Spinal cord (tissue), 10 donors: ENCODE data around the gene VTA1. TPM values are rescaled to one million over a fixed set of nuclear protein-coding genes. Genes with fewer than 3 reads are reported as not detected.

Experiments used
- DNase-seq, 6 donors: peaks; one replicate each; pipeline versions ENCODE4 v3.0.0 to v3.0.0-alpha.2; 2013 to 2015; ENCODE audit warnings: low spot score in 6 of 6, low read depth in 4 of 6
- H3K27ac ChIP-seq: one replicate; pipeline ENCODE4 v1.5.1; 2013; ENCODE audit warnings: low read depth, low read length, control low read depth
- H3K27me3 ChIP-seq: one replicate; pipeline ENCODE4 v1.6.1; 2013; ENCODE audit warnings: low read length; ENCODE audit not compliant: control insufficient read depth, insufficient read depth
- H3K36me3 ChIP-seq: one replicate; pipeline ENCODE4 v1.6.1; 2013; ENCODE audit warnings: low read length; ENCODE audit not compliant: control insufficient read depth, insufficient read depth
- H3K4me1 ChIP-seq: one replicate; pipeline ENCODE4 v1.6.1; 2013; ENCODE audit warnings: low read length; ENCODE audit not compliant: control insufficient read depth, insufficient read depth
- H3K4me3 ChIP-seq: one replicate; pipeline ENCODE4 v1.5.1; 2013; ENCODE audit warnings: low read depth, low read length, control low read depth
- H3K9me3 ChIP-seq: one replicate; pipeline ENCODE4 v1.6.1; 2013; ENCODE audit warnings: low read length; ENCODE audit not compliant: control insufficient read depth, insufficient read depth
- WGBS: methylation state at CpG from one replicate; pipeline ENCODE4 v1.1.5; 2013; ENCODE audit warnings: missing lambda C conversion rate; ENCODE audit not compliant: insufficient coverage; 5-methylcytosine and 5-hydroxymethylcytosine counted together
- polyA plus RNA-seq, 2 donors: library from polyadenylated mRNA; unstranded; fragments of 120-200 nt; gene quantifications; one replicate each; pipeline ENCODE4 v1.2.1, GENCODE V29; 2013; ENCODE audit not compliant: insufficient read length in 2 of 2
- total RNA-seq, 2 donors: library from RNA; depleted of rRNA in 1 of 2; stranded (reverse); fragments of 120-200 nt in 1 of 2; fragments of >200 nt in 1 of 2; gene quantifications; one replicate each; pipeline versions ENCODE4 v1.2.3 to v1.2.4, GENCODE V29; 2013 to 2014
- donor health status: healthy.

VTA1 gene
- total and polyA plus RNA-seq, 4 donors = 59.8 to 102 (median 88.4) TPM

GRCh38 chr6:142249266-142249665, 102.2 kb downstream of the VTA1 start:
- H3K27me3 ChIP-seq = no peaks in the 10 kb centered on the region
- no peaks in the 10 kb centered on the region for H3K36me3 ChIP-seq
- 100% methylated on average over 1 of the region's 3 CpGs for WGBS
- H3K4me1 ChIP-seq = no peaks in the 10 kb centered on the region
- DNase-seq = no peak
- H3K4me3 ChIP-seq = no peak overlapping the region
- H3K9me3 ChIP-seq = no peaks in the 10 kb centered on the region
- H3K27ac ChIP-seq = no peak overlapping the region

- Histone ChIP-seq H3K9me3 (no peaks in the 10 kb centered on the region), H3K4me3 (no peak overlapping the region), H3K36me3 (no peaks in the 10 kb centered on the region), H3K4me1 (no peaks in the 10 kb centered on the region), H3K27me3 (no peaks in the 10 kb centered on the region), H3K27ac (no peak overlapping the region)
- DNase-seq = no peak
- WGBS = no CpG with 5 or more reads among the region's 1 CpG
Measured at GRCh38 chr6:142251930-142252445, 104.9 kb downstream of the VTA1 start.

- Histone ChIP-seq H3K4me1 (no peaks in the 10 kb centered on the region), H3K4me3 (no peak overlapping the region), H3K27ac (no peak overlapping the region), H3K27me3 (no peaks in the 10 kb centered on the region), H3K9me3 (no peaks in the 10 kb centered on the region), H3K36me3 (no peaks in the 10 kb centered on the region)
- no peak for DNase-seq
- WGBS = 78% methylated on average over 3 of the region's 6 CpGs
Measured at GRCh38 chr6:142254513-142254912, 107.5 kb downstream of the VTA1 start.

GRCh38 chr6:142255785-142256184, 108.7 kb downstream of the VTA1 start:
- H3K4me1 ChIP-seq = no peaks in the 10 kb centered on the region
- no CpG with 5 or more reads among the region's 2 CpGs for WGBS

GRCh38 chr6:142258305-142258704, 111.2 kb downstream of the VTA1 start:
- no peak overlapping the region for H3K4me3 ChIP-seq
- DNase-seq = no peak
- no peaks in the 10 kb centered on the region for H3K4me1 ChIP-seq
- H3K36me3 ChIP-seq = no peaks in the 10 kb centered on the region
- H3K9me3 ChIP-seq = no peaks in the 10 kb centered on the region
- WGBS = 93% methylated on average over 3 of the region's 6 CpGs
- no peaks in the 10 kb centered on the region for H3K27me3 ChIP-seq
- H3K27ac ChIP-seq = no peak overlapping the region

More at GRCh38 chr6:142255785-142256184, 108.7 kb downstream of the VTA1 start:
- Histone ChIP-seq H3K27ac (no peak overlapping the region), H3K36me3 (no peaks in the 10 kb centered on the region), H3K4me3 (no peak overlapping the region), H3K27me3 (no peaks in the 10 kb centered on the region), H3K9me3 (no peaks in the 10 kb centered on the region)
- no peak for DNase-seq

- Histone ChIP-seq H3K36me3 (no peaks in the 10 kb centered on the region), H3K4me1 (no peaks in the 10 kb centered on the region), H3K27me3 (no peaks in the 10 kb centered on the region), H3K9me3 (no peaks in the 10 kb centered on the region), H3K4me3 (no peak overlapping the region), H3K27ac (no peak overlapping the region)
- no peak for DNase-seq
- 91% methylated on average over 6 of the region's 8 CpGs for WGBS
Measured at GRCh38 chr6:142258757-142259156, 111.7 kb downstream of the VTA1 start.

- Histone ChIP-seq H3K27me3 (no peaks in the 10 kb centered on the region), H3K4me3 (no peak overlapping the region), H3K36me3 (no peaks in the 10 kb centered on the region), H3K4me1 (no peaks in the 10 kb centered on the region), H3K9me3 (no peaks in the 10 kb centered on the region), H3K27ac (no peak overlapping the region)
- WGBS = no CpG with 5 or more reads among the region's 3 CpGs
- DNase-seq = no peak
Measured at GRCh38 chr6:142260748-142261147, 113.7 kb downstream of the VTA1 start.

- H3K9me3 ChIP-seq = no peaks in the 10 kb centered on the region
- no peaks in the 10 kb centered on the region for H3K4me1 ChIP-seq
- DNase-seq = no peak
- H3K4me3 ChIP-seq = no peak overlapping the region
- H3K36me3 ChIP-seq = no peaks in the 10 kb centered on the region
- H3K27me3 ChIP-seq = no peaks in the 10 kb centered on the region
- no peak overlapping the region for H3K27ac ChIP-seq
Measured at GRCh38 chr6:142262231-142262630, 115.2 kb downstream of the VTA1 start.

GRCh38 chr6:142265476-142265875, 118.4 kb downstream of the VTA1 start:
- no peak overlapping the region for H3K4me3 ChIP-seq
- H3K27me3 ChIP-seq = no peaks in the 10 kb centered on the region
- no peak for DNase-seq
- no peaks in the 10 kb centered on the region for H3K4me1 ChIP-seq
- H3K27ac ChIP-seq = no peak overlapping the region
- no peaks in the 10 kb centered on the region for H3K36me3 ChIP-seq
- WGBS = 100% methylated on average over 1 of the region's 1 CpG
- H3K9me3 ChIP-seq = no peaks in the 10 kb centered on the region

- H3K4me1 ChIP-seq = no peaks in the 10 kb centered on the region
- H3K9me3 ChIP-seq = no peaks in the 10 kb centered on the region
- no peak overlapping the region for H3K27ac ChIP-seq
- 61% methylated on average over 3 of the region's 4 CpGs for WGBS
- H3K27me3 ChIP-seq = no peaks in the 10 kb centered on the region
- H3K4me3 ChIP-seq = no peak overlapping the region
- no peak for DNase-seq
- no peaks in the 10 kb centered on the region for H3K36me3 ChIP-seq
Measured at GRCh38 chr6:142266060-142266459, 119.0 kb downstream of the VTA1 start.
